HG03457 (cell line): ENCODE measurements around the gene GCDH.
A peak's percentile ranks its signal among the peaks of the same experiment; 100 is the strongest.
"Not testable (repeated sequence)": the region's sequence is repeated elsewhere in the genome, so short reads cannot be mapped to it uniquely, and the experiment has no call there.

Experiments
- ATAC-seq: cut with Tn5 transposase; IDR thresholded peaks from one replicate; pipeline ENCODE4 v1.9.1; 2021; ENCODE audit warnings: moderate number of reproducible peaks; ENCODE audit not compliant: unreplicated experiment

Gene GCDH

DNA sequence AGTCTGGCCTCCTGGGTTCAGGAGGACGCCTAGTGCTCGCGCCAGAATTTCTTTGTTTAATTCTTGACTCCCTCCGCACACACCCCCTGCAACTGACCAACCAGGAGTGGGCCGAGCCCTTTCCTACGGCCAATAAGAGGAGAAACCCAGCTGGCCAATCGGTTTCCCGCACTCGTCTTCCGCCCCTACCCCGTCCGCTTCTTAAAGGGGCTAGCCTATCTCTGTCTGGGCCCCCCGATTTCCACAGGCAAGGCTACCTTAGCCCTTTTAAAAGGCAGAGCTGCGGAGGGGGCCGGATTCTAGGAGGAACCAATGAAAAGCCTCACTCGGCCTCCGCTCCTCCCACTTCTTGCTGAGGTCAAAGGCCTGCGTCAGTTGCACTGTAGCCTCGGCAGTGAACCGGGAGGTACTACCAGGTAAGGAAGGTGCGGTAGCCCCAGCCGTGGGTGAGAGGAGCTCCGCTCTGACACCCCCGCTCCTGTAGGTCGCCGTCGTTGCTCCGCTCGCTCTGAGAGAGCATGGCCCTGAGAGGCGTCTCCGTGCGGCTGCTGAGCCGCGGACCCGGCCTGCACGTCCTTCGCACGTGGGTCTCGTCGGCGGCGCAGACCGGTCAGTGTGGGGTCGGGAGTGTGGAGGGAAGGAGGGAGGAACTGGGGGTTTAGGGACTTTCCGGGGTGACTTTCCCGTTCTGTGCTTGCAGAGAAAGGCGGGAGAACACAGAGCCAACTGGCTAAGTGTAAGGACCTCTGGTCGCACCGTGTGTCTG is at the start of gene GCDH:
Gene GCDH (plus strand): TSS at position 374 of the 766 bp plus-strand sequence. CDS start 145 bp downstream, at position 519.
- peak; percentile 76 for ATAC-seq

DNA sequence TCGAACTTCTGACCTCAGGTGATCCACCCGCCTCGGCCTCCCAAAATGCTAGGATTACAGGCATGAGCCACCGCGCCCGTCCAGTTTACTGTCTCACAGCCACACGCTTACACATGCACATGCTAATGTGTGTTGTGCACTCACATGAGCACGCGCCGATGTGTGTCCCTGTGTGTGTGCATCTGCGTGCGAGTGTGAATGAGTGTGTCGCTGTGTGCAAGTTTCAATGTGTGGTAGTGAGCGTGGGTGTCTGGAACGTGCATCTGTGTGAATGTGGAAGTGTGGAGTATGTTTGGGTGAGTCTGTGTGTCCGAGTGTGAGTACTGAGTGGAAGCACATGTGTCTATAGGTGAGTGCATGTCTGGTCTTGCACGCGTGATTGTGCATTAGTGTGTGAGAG is 48.4 kb upstream of the GCDH start:
- no peak for ATAC-seq

DNA sequence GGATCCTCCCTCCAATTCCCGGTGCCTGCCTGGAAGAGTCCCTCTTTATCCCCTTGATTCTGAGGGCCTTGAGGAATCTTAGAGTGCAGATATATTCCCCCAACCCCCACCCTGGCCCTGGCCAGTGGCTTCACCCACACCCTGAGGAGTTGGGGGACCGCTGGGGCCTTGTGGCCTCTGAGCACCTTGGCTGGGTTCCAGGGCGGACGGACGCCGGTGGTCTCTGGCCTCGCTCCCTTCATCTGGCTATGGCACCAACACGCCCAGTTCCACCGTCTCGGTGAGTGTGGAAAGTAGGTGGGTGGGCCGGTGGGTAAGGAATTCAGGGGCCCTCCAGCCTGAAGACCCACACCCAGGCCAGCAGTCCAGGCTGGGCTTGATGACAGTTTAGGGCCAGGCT is 47.6 kb upstream of the GCDH start:
- ATAC-seq, result no peak

GRCh38 chr19:12843999-12844732 is 46.8 kb upstream of the GCDH start:
- ATAC-seq, result no peak

GRCh38 chr19:12846613-12847012 is 44.3 kb upstream of the GCDH start:
- not testable (repeated sequence) for ATAC-seq

GRCh38 chr19:12847159-12848139 is 43.5 kb upstream of the GCDH start:
- ATAC-seq, result no peak

DNA sequence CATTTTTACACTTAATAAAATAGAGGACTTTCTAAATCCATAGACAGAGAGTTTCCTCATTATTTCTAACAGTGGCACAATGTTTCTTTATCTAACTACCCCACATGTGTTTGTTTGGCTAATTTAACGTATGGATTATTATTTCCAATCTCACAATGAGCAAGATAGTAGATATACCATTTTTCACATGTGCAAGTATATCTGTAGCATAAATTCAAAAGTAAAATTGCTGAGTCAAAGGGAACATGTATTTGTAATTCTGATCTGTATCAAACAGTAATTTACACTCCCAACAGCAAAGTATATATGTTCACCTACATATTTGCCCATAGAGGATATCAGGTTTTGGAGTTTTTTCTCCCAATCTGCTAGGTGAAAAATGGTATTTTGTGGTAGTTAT is 34.3 kb upstream of the GCDH start:
- no peak for ATAC-seq

DNA sequence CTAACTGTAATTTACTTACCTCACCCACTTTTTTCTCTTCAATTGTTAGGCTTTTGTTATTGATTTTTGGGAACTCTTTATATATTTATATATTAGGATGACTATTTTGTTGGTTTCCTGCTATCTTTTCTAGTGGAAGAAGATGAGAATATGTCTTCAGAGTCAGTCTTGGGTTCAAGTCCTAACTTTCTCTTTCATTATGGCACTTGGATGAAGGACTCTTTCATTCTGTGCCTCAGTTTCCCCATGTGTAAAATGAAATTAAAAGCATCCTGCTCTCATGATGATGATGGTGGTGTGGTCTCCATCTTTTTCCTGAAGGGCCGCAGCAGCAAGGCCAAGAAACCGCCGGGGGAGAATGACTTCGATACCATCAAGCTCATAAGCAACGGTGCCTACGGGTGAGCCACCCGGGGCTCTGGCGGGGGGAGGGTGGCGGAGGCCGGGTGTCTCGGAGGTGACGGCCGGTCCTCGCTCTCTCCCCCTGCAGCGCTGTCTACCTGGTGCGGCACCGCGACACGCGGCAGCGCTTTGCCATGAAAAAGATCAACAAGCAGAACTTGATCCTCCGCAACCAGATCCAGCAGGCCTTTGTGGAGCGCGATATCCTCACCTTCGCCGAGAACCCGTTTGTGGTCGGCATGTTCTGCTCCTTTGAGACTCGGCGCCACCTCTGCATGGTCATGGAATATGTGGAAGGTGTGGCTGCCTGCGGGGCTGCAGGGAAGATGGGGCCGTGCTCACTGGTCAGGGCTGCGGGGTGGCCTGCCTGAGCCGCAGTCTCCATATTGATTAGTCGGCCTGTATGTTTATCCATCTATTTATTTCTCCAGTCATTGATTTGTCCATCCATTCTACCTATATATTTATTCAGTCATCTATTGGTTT is 32.7 kb upstream of the GCDH start:
- no peak for ATAC-seq

GRCh38 chr19:12859546-12859945 is 31.4 kb upstream of the GCDH start:
- no peak for ATAC-seq

GRCh38 chr19:12864143-12864542 is 26.8 kb upstream of the GCDH start:
- no peak for ATAC-seq

GRCh38 chr19:12864721-12865715 is 25.9 kb upstream of the GCDH start:
- no peak for ATAC-seq

GRCh38 chr19:12865746-12866415 is 25.1 kb upstream of the GCDH start:
- ATAC-seq, result no peak

- no peak for ATAC-seq
Observed at GRCh38 chr19:12866416-12867119, 24.4 kb upstream of the GCDH start.

DNA sequence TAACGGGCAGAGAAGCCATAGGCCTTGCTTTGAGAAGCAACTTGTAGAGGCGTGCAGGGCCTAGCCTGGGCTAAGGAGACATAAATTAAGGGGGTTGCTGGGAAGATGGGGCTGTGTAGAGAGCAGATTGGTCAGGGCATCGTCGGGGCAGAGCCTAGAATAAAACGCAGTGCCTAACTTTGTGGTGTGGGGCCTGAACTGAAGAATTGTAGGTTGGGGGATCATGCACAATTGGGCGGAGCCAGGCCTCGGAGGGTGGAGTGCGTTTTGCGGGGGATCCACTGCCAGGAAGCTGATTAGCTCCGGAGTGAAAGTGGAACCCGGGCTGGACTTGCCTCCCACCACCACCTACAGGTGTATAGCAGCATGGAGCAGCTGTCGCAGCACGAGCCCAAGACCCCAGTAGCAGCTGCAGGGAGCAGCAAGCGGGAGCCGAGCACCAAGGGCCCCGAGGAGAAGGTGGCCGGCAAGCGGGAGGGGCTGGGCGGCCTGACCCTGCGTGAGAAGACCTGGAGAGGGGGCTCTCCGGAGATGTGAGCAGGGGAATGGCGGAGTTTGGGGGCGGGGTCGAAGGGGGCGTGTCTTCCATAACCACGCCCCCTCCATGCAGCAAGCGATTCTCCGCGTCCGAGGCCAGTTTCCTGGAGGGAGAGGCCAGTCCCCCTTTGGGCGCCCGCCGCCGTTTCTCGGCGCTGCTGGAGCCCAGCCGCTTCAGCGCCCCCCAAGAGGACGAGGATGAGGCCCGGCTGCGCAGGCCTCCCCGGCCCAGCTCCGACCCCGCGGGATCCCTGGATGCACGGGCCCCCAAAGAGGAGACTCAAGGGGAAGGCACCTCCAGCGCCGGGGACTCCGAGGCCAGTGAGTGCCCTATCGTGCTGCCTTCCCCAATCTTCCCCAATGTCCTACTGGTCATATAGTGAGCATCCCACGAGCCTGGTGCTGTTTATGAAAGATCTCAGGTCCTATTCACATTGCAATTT is 23.6 kb upstream of the GCDH start:
- no peak for ATAC-seq

DNA sequence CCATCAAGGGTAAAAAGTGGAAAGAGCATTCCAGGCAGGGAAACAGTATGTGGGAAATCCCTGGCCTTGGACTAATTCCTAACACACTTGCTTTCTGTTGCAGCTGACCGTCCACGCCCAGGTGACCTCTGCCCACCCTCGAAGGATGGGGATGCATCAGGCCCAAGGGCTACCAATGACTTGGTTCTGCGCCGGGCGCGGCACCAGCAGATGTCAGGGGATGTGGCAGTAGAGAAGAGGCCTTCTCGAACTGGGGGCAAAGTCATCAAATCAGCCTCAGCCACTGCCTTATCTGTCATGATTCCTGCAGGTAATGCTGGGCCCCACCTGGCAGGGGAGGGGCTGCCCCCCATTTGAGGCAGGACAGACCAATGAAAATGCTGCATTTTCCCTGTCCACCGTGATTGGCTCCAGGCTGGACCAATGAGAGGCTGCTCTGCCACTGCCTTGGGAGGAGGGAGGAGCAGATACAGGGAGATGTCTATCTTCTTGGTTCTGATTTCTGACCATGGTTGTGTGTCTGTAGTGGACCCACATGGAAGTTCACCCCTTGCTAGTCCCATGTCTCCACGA is 22.3 kb upstream of the GCDH start:
- ATAC-seq, result no peak

- no peak for ATAC-seq
Observed at GRCh38 chr19:12871681-12872080, 19.3 kb upstream of the GCDH start.
